MCF 10A (cell line): Measurements from ENCODE around the gene BRI3BP. TPM values are rescaled to one million over a fixed set of nuclear protein-coding genes. Genes with fewer than 3 reads are reported as not detected.
A peak's percentile ranks its signal among the peaks of the same experiment; 100 is the strongest.

Experiments used
- BruUV-seq: library from RNA; stranded (reverse); fragments of 400-500 nt; replicated peaks from 2 replicates; lab custom pipeline; 2021; lab: Mats Ljungman, UMichigan
- CTCF ChIA-PET: fragments of 300-600 bp; sonication (Branson Sonifier 250); formaldehyde crosslinking; extraction: SDS; loops from one replicate; lab custom pipeline; 2021; ENCODE audit warnings: antibody characterized with exemption, inconsistent platforms; lab: Yijun Ruan, JAX
- POLR2A ChIA-PET: fragments of 300-600, 350-650 bp; sonication (Branson Sonifier 250); formaldehyde crosslinking; extraction: SDS; loops from one replicate; lab custom pipeline; 2020; ENCODE audit warnings: antibody characterized with exemption, inconsistent platforms; lab: Yijun Ruan, JAX
- DNase-seq: peaks from one replicate; pipeline ENCODE4 v3.0.0-alpha.2; 2018; ENCODE audit not compliant: unreplicated experiment
- H3K27ac Mint-ChIP-seq: one replicate; pipeline ENCODE4 v1.8.0; 2022; ENCODE audit warnings: mild to moderate bottlenecking, low read depth, mixed read lengths; ENCODE audit not compliant: unreplicated experiment
- H3K27me3 Mint-ChIP-seq: one replicate; pipeline ENCODE4 v1.8.0; 2022; ENCODE audit warnings: mixed read lengths; ENCODE audit not compliant: insufficient read depth, unreplicated experiment
- H3K36me3 Mint-ChIP-seq: one replicate; pipeline ENCODE4 v1.8.0; 2022; ENCODE audit warnings: mild to moderate bottlenecking, moderate library complexity, mixed read lengths; ENCODE audit not compliant: insufficient read depth, unreplicated experiment
- H3K4me1 Mint-ChIP-seq: one replicate; pipeline ENCODE4 v1.8.0; 2022; ENCODE audit warnings: mixed read lengths; ENCODE audit not compliant: insufficient read depth, unreplicated experiment
- H3K4me3 Mint-ChIP-seq: one replicate; pipeline ENCODE4 v1.8.0; 2022; ENCODE audit warnings: mild to moderate bottlenecking, moderate library complexity, mixed read lengths; ENCODE audit not compliant: unreplicated experiment
- H3K9me3 Mint-ChIP-seq: one replicate; pipeline ENCODE4 v1.8.0; 2022; ENCODE audit warnings: mixed read lengths; ENCODE audit not compliant: unreplicated experiment
- intact Hi-C: fragments of 100-400 bp; cut with micrococcal nuclease; formaldehyde crosslinking; loops from 2 replicates; pipeline ENCODE4 v1.14.1; 2022
- total RNA-seq: library from RNA; stranded (reverse); gene quantifications from 2 replicates; pipeline ENCODE4 v1.2.3, GENCODE V29; 2022
- TF ChIP-seq, protein P1 (sequence below): fragments of 200-600 bp; IDR thresholded peaks from one replicate; pipeline ENCODE4 v1.8.0; 2022; ENCODE audit warnings: antibody characterized with exemption, mild to moderate bottlenecking; ENCODE audit not compliant: unreplicated experiment

BRI3BP gene
- total RNA-seq, 1 experiment from 2014 or later: 11.9 TPM

DNA sequence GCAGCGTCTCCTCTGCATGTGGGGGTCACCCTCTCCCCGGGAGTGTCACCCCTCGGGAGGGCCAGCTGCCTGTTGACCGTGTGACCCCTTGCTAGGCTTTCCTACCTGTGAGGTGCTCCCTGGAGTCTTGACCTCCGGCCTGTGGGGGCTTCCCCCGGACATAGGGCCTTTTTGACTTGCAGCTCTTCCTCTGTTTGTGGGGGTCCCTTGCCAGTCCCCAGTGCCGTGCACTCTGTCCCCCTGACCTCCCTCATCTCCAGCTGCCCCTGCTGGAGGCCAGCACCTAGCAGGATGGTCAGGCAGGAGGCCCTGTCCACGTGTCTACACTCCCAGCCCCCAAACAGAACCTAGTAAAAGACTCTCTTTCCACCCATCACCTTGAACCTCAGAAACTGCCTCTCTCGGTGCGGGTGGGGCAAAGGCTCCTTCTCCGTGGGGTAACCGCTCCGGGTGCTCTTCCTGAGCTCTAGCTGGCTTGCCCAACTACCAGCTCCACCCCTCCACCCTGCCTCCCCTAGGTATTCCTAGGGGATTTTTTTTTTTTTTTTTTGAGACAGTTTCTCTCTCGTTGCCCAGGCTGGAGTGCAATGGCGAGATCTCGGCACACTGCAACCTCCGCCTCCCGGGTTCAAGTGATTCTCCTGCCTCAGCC, 72.6 kb downstream of the BRI3BP start:
- ChIA-PET CTCF (interaction anchor here (1.8 kb wide), 1 partner anchor 13 kb away, joined by 6 read pairs; no protein-coding TSS in a partner anchor), POLR2A (interaction anchor here (0.6 to 2.6 kb wide), 6 partner anchors 10 to 514 kb away, joined by 3 to 17 read pairs (median 6); partner anchors contain the start of gene UBC)
- Mint-ChIP-seq H3K27me3 (no peaks in the 10 kb centered on the region), H3K36me3 (peaks cover 6% of the 10 kb centered on the region), H3K4me1 (peaks cover 15% of the 10 kb centered on the region), H3K9me3 (no peaks in the 10 kb centered on the region), H3K27ac (peak overlapping the region; percentile 73), H3K4me3 (peak overlapping the region; percentile 88)
- DNase-seq: peak; percentile 21
- TF ChIP-seq, protein P1, sequence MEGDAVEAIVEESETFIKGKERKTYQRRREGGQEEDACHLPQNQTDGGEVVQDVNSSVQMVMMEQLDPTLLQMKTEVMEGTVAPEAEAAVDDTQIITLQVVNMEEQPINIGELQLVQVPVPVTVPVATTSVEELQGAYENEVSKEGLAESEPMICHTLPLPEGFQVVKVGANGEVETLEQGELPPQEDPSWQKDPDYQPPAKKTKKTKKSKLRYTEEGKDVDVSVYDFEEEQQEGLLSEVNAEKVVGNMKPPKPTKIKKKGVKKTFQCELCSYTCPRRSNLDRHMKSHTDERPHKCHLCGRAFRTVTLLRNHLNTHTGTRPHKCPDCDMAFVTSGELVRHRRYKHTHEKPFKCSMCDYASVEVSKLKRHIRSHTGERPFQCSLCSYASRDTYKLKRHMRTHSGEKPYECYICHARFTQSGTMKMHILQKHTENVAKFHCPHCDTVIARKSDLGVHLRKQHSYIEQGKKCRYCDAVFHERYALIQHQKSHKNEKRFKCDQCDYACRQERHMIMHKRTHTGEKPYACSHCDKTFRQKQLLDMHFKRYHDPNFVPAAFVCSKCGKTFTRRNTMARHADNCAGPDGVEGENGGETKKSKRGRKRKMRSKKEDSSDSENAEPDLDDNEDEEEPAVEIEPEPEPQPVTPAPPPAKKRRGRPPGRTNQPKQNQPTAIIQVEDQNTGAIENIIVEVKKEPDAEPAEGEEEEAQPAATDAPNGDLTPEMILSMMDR: no peak
- BruUV-seq: no TSS peak
- intact Hi-C loops: loop anchor here (1.0 to 5.0 kb wide), 2 partner anchors 13 to 74 kb away; partner anchors contain the start of gene BRI3BP

GRCh38 chr12:125068391-125068790, 74.9 kb downstream of the BRI3BP start:
- DNase-seq: no peak
- Mint-ChIP-seq H3K9me3 (no peaks in the 10 kb centered on the region), H3K4me1 (peaks cover 15% of the 10 kb centered on the region), H3K4me3 (no peak overlapping the region), H3K27ac (no peak overlapping the region), H3K27me3 (no peaks in the 10 kb centered on the region), H3K36me3 (peaks cover 26% of the 10 kb centered on the region)
- TF ChIP-seq, protein P1: no peak
- ChIA-PET CTCF (interaction anchor here (0.7 kb wide), 1 partner anchor 125 kb away, joined by 4 read pairs; no protein-coding TSS in a partner anchor), POLR2A (no interaction called here)
- intact Hi-C loops: loop anchor here (5.0 kb wide), 1 partner anchor 76 kb away; the partner anchor contains the start of gene BRI3BP
- no TSS peak for BruUV-seq

- no peak for DNase-seq
- POLR2A ChIA-PET: no interaction called here
- BruUV-seq: no TSS peak
- no peaks in the 10 kb centered on the region for H3K27me3 Mint-ChIP-seq
- no peaks in the 10 kb centered on the region for H3K9me3 Mint-ChIP-seq
- H3K4me1 Mint-ChIP-seq: peaks cover 15% of the 10 kb centered on the region
- H3K36me3 Mint-ChIP-seq: peaks cover 36% of the 10 kb centered on the region
- H3K4me3 Mint-ChIP-seq: no peak overlapping the region
- intact Hi-C loops: loop anchor here (5.0 kb wide), 1 partner anchor 77 kb away; the partner anchor contains the start of gene BRI3BP
- TF ChIP-seq, protein P1: no peak
- CTCF ChIA-PET: interaction anchor here (0.7 kb wide), 1 partner anchor 129 kb away, joined by 4 read pairs; no protein-coding TSS in a partner anchor
- H3K27ac Mint-ChIP-seq: no peak overlapping the region
Measured at GRCh38 chr12:125069616-125070015, 76.2 kb downstream of the BRI3BP start.

DNA sequence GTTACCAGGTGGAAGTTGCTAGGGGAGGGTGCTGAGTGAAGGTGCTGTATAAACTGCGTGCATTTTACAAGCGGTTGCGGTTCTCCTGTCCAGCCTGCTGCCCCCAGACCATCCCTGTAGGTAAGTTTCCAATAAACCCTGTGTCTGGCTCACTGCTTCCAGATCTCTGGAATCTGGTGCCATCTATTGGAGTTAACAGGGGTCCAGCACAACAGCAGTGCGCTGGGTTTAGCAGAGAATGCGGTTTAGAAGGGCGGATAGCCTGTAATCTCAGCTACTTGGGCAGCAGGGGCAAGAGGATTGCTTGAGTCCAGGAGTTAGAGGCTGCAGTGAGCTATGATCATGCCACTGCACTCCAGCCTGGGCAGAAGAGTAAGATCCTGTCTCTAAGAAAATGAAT, 76.7 kb downstream of the BRI3BP start:
- H3K36me3 Mint-ChIP-seq: peaks cover 40% of the 10 kb centered on the region
- no peaks in the 10 kb centered on the region for H3K9me3 Mint-ChIP-seq
- no peak overlapping the region for H3K4me3 Mint-ChIP-seq
- no peak for DNase-seq
- H3K27me3 Mint-ChIP-seq: no peaks in the 10 kb centered on the region
- ChIA-PET POLR2A (interaction anchor here (0.6 to 1.3 kb wide), 2 partner anchors 9 kb away, joined by 3 to 4 read pairs; no protein-coding TSS in a partner anchor), CTCF (interaction anchor here (0.7 kb wide), 1 partner anchor 130 kb away, joined by 4 read pairs; no protein-coding TSS in a partner anchor)
- H3K27ac Mint-ChIP-seq: no peak overlapping the region
- no TSS peak for BruUV-seq
- intact Hi-C loops: no loop called here
- peaks cover 10% of the 10 kb centered on the region for H3K4me1 Mint-ChIP-seq
- TF ChIP-seq, protein P1: no peak
